GM21619 (cell line): ENCODE results near the gene CBX8.
A peak's percentile ranks its signal among the peaks of the same experiment; 100 is the strongest.
"Not testable (repeated sequence)": the region's sequence is repeated elsewhere in the genome, so short reads cannot be mapped to it uniquely, and the experiment has no call there.

Experiments used
- ATAC-seq: cut with Tn5 transposase; IDR thresholded peaks from one replicate; pipeline ENCODE4 v1.9.1; 2021; ENCODE audit not compliant: unreplicated experiment

Gene CBX8

DNA sequence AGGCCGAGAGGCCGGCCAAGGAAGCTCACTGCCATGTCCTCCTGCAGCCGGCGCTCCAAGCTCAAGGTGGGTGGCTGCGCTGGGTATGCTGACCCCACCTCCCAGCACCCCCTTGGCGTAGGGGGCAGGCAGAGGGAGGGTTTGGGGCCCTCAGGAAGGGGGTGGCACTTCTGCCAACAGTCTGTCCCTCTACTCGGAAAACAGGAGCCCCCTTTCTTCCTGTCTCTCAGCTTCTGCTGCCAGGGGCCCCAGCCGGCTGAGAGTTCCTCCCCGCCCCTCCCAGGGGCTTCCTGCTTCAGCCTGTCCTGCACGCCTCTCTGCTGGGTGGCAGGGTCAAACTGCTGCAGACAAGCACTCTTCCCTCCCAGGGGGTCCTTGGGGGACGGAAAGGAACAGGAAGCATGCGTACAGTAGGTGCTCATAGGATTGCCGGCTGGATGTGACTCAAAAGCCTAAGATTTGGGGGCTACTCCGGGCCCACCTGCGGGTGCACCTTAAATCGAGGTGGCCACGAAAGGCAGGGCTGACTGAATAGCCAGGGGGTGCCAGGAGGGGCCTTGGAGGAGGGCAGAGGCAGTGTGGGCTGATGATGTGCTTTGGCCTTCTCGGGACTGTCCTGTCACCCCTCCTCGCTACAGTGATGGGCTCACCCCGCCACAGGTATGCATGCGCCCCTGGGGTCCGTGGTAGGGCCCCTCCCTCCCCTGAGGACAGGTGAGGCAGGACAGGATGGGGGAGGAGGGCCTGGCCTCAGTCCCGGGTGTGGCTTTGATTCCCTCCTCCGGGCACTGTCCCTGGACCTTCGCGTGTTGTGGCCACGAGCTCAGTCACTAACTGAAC is 14.9 kb downstream of the CBX8 start:
- ATAC-seq = no peak

DNA sequence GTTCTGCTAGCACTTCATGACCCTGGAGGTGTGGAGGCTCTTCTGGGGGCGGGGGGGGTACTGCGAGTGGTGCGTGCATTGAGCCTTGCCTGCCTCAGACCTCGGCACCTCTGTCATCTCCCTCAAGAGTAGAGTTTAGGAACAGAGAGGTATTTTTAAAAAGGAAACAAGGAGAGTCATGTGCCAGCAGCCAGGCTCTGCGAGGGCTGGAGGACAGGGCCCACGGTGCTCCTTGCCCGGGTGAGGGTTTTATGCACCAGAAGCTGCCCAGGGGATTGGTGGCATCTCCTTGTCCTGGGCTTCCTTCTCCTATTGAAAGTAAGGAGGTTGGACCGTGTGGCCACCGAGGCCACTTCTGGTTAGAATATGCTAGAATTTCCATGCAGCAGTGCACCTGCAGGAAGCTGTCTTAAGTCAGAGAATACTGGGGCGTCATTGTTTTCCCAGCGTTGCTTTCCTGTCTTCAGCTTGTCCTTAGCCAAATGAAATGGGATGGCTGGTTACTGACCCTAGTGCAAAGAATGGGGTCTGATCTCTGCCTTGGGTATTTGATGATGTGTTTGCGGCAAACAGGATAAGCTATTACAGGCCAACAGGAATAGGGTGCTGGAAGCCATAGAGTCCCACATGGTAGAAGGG is 15.7 kb downstream of the CBX8 start:
- no peak for ATAC-seq

DNA sequence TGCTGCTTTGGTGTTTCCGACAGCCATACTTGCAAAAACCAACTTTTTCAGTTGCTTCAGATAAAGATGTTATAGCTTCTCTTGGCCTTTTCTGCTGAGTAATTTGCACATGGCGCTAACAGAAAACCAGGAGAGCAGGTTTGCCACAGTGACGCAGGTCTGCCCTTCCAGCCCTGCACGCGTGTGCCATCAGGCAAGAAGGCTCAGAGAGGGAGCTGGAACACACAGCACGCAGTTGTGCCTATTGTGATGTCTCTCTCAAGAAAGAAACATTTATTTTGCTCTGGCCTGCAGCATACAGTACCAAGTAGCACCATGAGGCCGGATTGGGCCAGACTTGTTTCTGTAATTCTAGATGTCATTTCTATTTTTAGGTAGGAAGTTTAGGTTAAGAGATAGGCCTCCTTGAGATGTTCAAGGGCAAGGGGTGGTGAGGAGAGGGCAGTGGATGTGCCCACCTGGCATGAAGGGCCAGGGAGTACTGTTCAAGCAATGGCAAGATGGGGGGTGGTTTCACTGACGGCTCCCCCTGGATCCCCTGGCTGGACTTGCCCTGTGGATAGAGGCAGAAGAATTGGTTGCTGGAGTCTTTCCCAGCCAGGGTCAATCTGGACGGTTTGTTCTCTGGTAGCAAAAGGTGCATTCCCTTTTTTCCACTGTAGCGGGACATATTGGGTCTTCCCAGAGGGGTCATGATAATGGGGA is 17.1 kb downstream of the CBX8 start:
- no peak for ATAC-seq

DNA sequence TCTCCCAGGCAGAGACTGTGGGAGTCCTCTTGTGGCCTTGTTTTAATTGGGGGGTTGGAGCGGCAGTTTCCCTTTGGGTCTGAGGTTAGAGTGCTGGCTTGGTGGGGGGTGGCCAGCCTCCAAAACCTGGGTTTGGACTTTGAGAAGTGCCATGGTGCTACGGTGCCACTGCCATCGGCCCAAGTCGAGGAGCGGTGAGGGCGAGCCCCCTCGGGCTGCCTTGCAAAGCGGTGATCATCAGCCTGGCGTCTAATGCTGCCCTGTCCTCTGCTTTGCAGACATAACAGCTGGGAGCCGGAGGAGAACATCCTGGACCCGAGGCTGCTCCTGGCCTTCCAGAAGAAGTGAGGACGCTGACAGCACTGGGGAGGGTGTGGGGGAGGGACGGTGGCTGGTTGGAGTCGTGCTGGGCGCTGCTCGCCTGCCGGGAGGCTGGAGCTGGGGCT is 17.8 kb downstream of the CBX8 start:
- ATAC-seq = no peak

DNA sequence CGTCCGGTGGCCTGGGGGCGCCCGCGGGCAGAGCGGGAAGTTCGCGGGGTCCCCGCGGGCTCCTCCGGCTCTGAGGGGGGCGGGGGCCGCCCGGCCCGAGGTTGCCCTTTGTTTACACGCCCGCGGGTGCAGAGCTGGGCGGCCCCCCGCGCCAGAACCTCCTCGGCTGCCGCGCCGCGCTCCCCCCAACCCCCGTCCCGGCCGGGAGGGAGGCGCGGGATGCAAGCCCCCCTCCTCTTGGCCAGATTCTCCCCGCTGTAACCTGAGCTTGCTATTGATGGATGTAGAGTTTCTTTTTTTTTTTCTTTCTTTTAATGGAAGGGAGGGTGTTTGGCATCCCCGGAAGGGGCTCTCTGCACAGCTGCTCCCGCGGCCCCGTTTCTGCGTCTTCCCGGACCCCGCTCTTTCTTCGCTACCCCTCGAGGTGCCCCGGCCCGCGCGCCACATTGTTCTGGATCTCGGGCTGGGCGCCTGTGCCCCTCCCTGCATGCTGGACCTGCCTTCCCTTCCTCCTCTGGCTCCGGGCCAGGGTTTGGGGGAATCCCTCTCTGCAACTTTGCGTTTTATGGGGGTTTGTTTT is 18.3 kb downstream of the CBX8 start:
- ATAC-seq = peak; percentile 16

DNA sequence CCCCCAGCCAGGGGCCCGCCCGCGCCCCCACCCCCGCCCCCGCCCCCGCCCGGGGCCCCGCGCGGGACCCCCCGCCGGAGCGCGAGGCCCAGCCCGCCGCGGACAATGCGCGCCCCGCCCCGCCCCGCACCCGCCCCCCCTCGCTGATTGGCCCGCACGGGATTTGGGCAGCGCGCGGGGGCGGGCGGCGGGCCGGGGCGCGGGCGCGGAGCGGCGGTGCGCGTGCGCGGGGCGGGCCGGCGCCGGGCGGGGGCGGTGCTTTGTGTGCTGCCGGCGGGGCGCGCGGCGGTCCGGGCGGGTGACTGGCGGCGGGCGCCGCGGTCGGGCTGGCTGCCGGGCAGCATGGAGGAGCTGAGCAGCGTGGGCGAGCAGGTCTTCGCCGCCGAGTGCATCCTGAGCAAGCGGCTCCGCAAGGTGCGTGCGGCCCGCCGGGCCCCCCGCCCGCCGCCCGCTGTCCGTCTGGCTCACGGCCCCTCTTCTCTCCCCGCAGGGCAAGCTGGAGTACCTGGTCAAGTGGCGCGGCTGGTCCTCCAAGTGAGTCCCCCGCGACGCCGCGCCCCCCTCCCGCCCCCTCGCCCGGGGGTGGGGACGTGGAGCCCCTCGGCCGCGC is 18.9 kb downstream of the CBX8 start, which contains the start of gene CBX2:
CBX2 (plus strand) TSS at position 255 of the 610 bp plus-strand sequence; CDS start at position 343, 88 bp downstream.
- peak; percentile 62 for ATAC-seq

DNA sequence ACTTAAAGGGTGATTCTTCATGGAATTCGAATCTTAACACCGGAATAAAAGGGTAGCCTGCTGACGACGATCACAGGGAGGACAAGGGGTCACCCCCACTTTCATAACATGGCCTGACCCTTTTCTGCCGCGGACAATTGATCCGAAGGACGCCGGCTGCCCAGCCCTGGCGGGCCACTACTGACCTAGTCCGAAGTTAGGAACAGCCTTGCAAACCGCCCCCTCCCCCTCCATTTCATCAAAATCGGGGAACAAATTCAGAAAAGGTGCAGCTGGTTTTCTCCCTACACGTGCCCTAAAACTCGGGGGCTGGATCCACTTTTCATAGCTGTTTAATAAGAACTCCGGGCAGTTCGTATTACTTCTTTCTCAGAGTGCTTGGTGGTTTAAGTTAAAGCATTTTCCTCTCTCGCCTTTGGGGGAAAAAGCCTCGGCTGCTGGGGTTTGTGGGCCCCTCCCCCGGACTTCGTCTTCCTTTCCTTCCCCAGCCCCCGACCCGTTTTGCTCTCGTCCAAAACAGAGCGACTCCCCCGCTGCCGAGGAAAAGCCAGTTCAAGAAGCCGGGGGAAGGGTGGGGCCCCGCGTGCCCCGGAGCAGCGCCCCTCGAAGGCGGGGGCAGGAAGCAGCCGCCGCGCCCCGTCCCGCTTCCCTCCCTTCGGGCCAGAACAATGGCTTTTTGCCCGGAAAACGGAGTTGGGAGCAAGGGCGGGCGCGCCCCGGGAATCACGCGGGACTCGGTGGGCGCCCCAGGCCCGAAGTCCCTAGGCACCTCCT is 19.6 kb downstream of the CBX8 start:
- ATAC-seq = peak; percentile 21

DNA sequence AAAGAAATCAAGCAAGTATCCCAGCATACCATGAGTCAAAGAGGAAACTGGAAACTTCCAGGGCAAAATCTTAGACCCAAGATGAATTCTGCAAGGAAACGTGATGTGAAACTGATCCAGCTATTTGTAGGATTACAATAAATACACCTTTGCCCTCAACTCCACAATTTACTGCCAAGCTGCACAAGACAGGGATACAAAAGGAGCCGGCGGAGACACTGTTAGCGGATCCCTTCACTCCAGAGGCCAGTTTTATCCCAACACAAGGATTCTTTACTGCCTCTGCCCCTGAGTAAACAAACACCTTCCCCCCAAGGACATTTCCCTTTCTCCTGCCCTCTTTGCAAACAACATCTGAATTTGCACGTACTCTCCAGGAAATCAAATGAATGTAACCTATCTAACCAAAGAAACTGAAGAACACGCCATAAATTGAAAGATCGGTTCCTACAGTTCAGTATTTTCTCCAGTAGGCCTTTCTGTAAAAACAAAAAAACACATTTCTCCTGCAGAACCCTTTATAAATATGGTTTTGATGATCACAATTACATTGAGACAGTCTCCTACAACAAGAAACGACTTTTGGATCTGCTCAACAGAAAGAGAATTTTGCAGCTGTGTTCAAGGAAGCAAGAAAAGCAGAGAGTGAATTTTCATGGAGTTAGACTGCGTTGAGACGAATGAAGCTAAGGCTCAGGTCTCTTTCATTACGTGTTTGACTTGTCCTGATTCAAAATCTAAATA is 20.3 kb downstream of the CBX8 start:
- ATAC-seq = no peak

DNA sequence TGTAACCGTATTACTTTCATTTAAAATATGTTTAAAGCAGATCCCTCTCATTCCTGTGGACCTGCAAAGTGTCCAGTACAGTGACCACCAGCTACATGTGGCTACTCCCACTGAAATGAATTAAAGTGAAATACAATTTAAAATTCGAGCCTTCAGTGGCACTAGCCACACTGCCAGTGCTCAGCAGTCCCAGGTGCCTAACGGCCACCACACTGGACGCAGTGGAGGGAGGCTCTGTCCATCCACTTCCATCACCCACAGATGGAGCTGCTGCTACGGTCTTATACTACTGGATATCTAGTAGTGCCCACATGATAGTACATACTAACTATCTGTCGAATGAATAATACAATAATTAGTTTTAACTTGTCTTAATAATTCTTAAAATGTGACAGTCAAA is 21.2 kb downstream of the CBX8 start:
- ATAC-seq = no peak

DNA sequence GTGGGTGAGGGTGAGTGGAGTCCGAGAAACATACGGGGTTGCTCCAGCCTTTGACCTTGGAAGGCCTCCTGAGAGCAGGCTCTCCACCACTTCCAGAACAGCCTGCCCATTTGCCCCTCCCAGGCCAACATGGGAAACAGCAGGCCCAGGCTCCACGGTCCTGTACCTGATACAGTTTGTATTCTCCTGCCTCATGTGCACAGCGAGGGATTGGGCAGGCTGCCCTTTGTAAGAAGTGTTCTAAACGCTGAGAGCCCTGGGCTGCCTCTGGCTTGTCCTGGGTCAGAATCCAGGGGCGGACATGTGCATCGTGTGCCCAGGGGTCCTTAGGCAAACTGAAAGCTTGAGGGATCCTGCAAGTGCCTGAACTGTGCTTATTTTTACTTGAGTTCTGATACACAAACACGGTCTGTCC is 22.3 kb downstream of the CBX8 start:
- no peak for ATAC-seq

DNA sequence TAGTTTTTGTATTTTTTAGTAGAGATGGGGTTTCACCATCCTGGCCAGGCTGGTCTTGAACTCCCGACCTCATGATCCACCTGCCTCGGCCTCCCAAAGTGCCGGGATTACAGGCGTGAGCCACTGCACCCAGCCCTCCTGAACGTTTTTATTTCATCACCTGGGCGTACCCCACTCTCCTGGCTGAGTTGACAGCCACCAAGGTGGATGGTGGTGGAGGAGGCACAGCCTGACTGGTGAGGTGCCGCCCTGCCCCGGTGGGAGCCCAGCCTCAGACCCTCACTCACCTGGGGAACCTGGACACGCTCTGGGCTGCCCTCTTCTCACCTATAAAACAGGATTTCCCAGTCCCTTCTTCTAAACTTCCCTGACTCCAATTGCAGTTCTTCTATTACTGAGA is 24.2 kb downstream of the CBX8 start:
- not testable (repeated sequence) for ATAC-seq

DNA sequence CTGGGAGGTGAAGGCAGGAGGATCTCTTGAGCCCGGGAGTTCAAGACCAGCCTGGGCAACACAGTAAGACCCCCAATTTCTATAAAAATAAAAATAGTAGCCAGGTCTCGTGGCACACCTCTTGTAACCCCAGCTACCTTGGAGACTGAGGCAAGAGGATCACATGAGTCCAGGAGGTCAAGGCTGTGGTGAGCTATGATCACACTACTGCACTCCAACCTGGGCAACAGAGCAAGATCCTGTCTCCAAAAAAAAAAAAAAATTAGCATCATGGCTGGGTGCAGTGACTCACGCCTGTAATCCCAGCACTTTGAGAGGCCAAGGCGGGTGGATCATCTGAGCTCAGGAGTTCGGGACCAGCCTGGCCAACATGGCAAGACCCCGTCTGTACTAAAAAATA is 25.6 kb downstream of the CBX8 start:
- no peak for ATAC-seq

DNA sequence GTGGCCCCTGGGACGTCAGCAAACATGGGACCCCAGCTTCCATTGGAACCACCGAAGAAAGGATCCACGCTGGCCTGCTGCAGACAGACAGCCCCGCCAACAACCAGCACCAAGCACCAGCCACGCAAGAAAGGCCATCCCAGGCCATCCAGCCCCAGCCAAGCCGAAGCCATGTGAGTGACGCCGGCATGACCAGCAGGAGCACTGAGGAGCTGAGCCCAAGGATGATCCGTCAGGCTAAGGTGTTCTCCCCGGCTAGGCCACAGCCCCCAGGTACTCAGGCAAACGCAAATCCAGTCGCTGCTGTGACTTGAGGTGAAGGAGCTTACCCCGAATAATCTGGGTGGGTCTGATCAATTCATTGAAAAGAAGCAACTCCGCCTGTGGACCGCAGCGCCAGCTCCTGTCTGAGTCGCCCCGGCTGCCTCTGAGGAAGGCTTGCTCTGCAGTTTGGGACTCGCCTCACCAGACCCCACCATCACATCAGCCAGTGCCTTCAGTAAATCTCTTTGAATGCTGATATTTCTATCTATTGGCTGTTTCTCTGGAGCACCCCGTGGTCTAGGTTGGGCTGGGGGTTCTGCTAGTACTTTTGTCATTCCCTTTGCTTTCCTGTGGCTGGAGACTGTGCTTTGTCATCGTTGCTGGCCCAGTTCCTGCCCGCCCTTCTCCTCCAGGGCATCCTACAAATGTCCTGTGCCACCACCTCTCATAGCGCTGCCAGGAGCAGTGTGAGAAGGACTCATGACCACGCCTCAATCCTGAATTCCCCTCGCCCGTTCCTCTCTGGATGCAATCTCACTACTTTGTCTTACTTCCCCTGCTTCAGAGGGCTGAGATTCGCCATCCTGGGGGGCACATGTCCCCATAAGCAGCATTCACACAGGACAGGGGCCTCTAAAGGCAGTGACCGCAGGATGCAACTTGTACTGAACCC is 27.0 kb downstream of the CBX8 start:
- ATAC-seq = no peak

DNA sequence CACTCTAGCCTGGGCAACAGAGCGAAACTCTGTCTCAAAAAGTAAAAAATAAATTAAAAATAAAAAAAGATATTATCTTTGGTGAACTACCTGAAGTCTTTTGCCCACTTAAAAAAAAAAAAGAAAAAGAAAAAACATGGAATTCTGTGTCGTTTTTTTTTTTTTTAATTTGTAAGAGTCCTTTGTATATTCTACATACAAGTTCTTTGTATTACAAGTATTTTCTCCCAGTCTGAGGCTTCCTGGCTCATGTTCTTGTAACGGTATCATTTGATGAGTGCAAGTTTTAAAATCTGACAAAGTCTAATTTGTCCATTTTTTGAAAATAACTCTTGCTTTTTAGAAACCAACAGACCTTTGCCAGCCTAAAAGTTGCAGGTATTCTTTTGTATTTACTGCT is 31.2 kb downstream of the CBX8 start:
- ATAC-seq = no peak

DNA sequence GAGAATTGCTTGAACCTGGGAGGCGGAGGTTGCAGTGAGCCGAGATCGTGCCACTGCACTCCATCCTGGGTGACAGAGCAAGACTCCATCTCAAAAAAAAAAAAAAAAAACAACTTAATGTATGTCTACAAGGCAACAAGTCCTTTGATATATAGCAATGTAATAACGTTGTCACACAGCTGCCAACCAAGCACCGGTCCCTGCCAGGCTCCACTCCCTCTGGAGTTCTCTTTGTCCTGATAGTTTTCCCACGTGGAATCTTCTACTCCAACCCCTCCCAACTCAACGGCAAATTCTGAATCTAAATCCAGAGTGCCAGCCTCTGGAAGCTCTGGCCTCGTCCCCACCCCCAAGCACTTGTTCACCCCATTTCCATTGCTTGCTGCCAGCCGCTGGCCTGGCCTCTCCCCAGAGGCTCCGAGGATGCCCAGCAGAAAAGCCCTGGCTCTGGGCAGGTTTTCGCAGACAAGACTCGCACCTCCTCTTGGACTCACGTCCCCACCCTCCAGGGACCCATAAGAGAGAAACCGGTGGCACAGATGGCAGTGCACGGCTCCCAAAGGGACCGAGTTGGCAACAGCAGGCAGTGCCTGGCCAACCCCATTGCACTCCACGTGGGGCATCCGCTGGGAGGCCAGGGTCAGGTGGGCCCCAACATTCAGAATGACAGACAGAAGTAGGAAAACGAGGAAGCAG is 34.8 kb downstream of the CBX8 start:
- no peak for ATAC-seq

DNA sequence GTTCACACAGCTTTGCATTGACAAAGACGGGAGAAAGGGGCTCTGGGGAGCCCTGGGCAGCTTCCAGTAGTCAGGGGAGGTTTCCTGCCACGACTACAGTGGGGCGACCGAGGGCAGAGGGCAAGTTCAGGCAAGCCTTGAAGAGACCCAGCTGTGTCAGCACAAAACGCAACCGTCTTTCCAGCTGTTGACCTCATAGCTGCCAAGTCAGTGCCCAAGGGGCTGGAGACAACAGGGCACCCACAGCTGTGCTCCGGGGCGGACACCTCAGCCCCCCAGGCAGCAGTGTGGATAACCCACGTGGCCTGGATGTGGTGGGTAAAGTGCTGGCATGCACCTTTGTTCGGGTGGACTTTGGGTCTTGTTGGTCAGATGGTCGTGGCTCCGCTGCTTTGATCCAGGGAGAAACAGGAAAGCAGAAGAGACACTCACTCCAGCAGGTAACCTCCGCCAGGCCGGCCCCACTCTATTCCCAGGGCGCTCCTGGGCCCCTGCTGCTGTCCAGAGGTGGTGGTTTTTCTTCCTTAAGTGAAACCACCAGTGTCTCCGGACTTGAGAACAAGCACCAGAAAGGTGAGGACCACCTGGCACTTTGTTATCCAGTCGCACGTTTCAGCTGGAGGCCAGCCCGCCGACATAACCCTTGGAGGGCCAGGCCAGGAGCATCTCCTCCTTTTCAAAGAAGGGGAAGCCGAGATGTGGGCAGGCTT is 36.5 kb downstream of the CBX8 start:
- ATAC-seq = no peak

DNA sequence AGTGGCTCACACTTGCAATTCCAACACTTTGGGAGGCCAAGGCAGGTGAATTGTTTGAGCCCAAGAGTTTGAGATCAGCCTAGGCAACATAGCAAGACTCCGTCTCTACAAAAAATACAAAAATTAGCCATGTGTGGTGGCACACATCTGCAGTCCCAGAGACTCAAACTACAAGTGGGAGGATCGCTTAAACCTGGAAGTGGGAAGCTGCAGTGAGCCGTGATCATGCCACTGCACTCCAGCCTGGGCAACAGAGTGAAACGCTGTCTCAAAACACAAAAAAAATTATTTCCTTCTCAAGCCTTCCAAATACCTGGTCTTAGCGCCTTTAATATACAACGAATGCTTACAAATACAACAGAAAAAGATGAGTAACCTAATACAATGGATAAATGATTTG is 38.6 kb downstream of the CBX8 start:
- ATAC-seq = no peak
